ENCODE measurements around the gene KDM5A. TPM values are rescaled to one million over a fixed set of nuclear protein-coding genes. Genes with fewer than 3 reads are reported as not detected.

Gene KDM5A
- total and polyA plus RNA-seq, 8 donors, result 4.1 to 43.8 (median 23.0) TPM

DNA sequence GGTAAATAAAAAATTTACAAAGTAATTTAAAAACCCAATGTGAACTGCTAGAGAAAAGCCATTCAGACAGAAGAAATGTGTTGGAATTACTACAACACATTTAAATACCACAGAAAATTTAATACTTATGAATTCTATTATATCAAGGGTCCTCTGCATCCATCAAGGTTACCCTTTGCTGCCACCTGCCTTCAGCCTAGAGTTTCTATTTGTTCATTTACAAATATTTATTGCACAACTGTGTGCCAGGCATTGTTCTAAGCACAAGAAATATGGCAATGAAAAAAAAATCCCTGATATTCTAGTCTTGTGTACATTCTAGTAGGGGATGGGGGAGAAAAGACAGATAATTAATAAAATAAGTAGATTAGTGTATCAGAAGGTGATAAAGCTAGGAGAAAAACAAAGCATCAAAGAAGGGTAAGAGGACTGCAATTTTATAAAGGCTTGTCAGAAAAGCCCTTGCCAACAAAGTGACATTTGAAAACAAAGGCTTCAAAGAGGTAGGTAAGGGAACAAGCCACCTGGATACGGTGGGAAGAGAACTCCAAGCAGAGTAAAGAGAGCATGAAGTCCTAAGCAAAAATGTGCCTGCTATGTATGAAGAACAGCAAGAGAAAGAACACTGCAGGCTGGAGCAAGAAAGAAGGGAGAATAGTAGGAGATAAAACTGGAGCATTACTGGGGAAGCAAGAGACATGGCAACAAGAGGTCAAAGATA lies 67.4 kb downstream of the KDM5A start:
- 14 to 17% methylated on average over 1 of the region's 1 CpG for WGBS, 2 donors
- ATAC-seq (peak; percentile 87 to 94 (median 90)), FAIRE-seq (no peak), DNase-seq (peak in 2 of 6 donors; percentile 23 to 34)
- Histone ChIP-seq H3K4me1 (peaks cover 5 to 13% (median 13%) of the 10 kb centered on the region in 3 donors), H3K27me3 (no peaks in the 10 kb centered on the region), H3K9me3 (no peaks in the 10 kb centered on the region), H3K36me3 (peaks cover 0 to 79% (median 16%) of the 10 kb centered on the region in 3 donors), H3K4me3 (no peak overlapping the region), H3K27ac (peak overlapping the region in 2 of 4 donors; percentile 0 to 50)
- TF ChIP-seq, protein P1, sequence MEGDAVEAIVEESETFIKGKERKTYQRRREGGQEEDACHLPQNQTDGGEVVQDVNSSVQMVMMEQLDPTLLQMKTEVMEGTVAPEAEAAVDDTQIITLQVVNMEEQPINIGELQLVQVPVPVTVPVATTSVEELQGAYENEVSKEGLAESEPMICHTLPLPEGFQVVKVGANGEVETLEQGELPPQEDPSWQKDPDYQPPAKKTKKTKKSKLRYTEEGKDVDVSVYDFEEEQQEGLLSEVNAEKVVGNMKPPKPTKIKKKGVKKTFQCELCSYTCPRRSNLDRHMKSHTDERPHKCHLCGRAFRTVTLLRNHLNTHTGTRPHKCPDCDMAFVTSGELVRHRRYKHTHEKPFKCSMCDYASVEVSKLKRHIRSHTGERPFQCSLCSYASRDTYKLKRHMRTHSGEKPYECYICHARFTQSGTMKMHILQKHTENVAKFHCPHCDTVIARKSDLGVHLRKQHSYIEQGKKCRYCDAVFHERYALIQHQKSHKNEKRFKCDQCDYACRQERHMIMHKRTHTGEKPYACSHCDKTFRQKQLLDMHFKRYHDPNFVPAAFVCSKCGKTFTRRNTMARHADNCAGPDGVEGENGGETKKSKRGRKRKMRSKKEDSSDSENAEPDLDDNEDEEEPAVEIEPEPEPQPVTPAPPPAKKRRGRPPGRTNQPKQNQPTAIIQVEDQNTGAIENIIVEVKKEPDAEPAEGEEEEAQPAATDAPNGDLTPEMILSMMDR (IDR thresholded peaks at IDR 0.05), result peak in 2 of 4 donors; percentile 13
- intact Hi-C loops (cut with DNase I), result no loop called here

DNA sequence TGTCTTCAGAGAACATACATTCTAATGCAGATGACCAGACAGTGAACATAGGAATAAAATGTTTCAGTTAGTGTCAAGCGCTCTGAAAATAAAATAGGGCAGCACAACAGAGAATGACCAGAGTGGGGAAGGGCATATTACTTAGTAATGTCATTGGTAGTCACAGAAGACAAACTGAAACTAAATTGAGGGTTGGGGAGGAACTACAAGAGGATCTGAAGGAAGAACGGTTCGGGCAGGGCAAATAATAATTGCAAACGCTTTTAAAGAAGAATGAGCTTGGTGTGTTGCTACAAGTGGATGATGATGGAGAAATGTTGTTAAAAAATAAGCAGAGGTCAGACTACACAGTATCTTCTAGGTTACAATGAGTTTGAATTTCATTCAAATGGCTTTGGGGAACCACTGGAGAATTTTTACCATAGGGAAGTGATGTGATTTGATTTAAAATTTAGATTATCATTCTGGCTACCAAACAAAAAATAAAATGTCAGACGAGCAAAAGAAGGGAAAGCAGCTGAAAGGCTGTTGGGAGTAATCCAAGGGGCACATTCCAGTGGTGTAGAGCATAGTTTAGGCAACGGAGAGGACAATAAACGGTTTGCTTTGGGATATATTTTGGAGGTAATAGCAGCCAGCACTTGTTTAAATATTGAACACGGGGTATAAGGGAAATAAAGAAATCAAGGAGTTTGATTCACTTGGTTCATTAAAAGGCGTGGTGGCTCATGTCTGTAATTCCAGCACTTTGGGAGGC lies 70.2 kb downstream of the KDM5A start:
- TF ChIP-seq, protein P1 (IDR thresholded peaks at IDR 0.05), result no peak
- peaks cover 5 to 13% (median 13%) of the 10 kb centered on the region in 3 donors for H3K4me1 ChIP-seq
- intact Hi-C loops (cut with DNase I), result no loop called here
- no peak overlapping the region for H3K4me3 ChIP-seq
- no peak for ATAC-seq
- no peak overlapping the region for H3K27ac ChIP-seq
- H3K27me3 ChIP-seq, result no peaks in the 10 kb centered on the region
- no peak for FAIRE-seq
- 83% methylated on average over 9 of the region's 9 CpGs for WGBS, 2 donors
- H3K36me3 ChIP-seq, result peaks cover 0 to 67% (median 20%) of the 10 kb centered on the region in 3 donors
- no peak for DNase-seq
- H3K9me3 ChIP-seq, result no peaks in the 10 kb centered on the region

DNA sequence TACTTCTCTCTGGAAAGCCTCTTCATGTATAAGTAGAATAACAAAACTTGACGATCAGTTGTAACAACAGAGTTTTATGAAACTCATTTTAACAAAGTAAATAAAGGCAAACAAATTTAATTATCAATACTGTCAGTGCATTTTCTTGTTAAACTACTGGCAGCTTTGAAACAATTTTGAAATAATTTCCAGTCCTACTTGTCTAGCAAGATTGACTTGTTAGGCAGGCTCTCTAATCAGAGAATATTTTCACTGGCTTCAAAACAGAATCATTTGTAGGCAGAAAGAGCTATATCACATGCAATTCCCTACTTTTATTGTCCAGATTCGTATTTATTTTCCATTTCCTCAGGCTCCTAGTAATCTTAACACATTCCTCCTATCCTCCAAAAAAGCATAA lies 80.6 kb downstream of the KDM5A start:
- Histone ChIP-seq H3K4me3 (no peak overlapping the region), H3K9me3 (no peaks in the 10 kb centered on the region), H3K27ac (no peak overlapping the region), H3K36me3 (peaks cover 9 to 73% (median 36%) of the 10 kb centered on the region in 3 donors), H3K27me3 (no peaks in the 10 kb centered on the region), H3K4me1 (no peaks in the 10 kb centered on the region)
- TF ChIP-seq, protein P1 (IDR thresholded peaks at IDR 0.05), result no peak
- no peak for DNase-seq
- intact Hi-C loops (cut with DNase I), result no loop called here
- WGBS, 2 donors, result 14 to 22% methylated on average over 2 of the region's 2 CpGs
- no peak for FAIRE-seq
- ATAC-seq, result no peak

GRCh38 chr12:307406-307805 lies 81.7 kb downstream of the KDM5A start:
- no peak overlapping the region for H3K4me3 ChIP-seq
- FAIRE-seq, result no peak
- DNase-seq, result no peak
- H3K36me3 ChIP-seq, result peaks cover 9 to 68% (median 33%) of the 10 kb centered on the region in 3 donors
- H3K9me3 ChIP-seq, result no peaks in the 10 kb centered on the region
- TF ChIP-seq, protein P1 (IDR thresholded peaks at IDR 0.05), result no peak
- 97 to 99% methylated on average over 10 of the region's 10 CpGs for WGBS, 2 donors
- H3K4me1 ChIP-seq, result no peaks in the 10 kb centered on the region
- no peak overlapping the region for H3K27ac ChIP-seq
- intact Hi-C loops (cut with DNase I), result no loop called here
- ATAC-seq, result no peak
- H3K27me3 ChIP-seq, result no peaks in the 10 kb centered on the region

Measured in pancreas (tissue), 10 donors.